HEK293T (cell line): ENCODE results near the gene ANKS1A.
"Not testable (repeated sequence)": the region's sequence is repeated elsewhere in the genome, so short reads cannot be mapped to it uniquely, and the experiment has no call there.

Experiments used
- CTCF ChIA-PET: fragments of 350-600 bp; formaldehyde crosslinking; extraction: SDS; loops from one replicate; lab custom pipeline; 2021; ENCODE audit warnings: antibody characterized with exemption, inconsistent platforms; lab: Yijun Ruan, JAX
- POLR2A ChIA-PET: fragments of 350-600 bp; formaldehyde crosslinking; extraction: SDS; loops from one replicate; lab custom pipeline; 2020; ENCODE audit warnings: antibody characterized with exemption, inconsistent platforms; lab: Yijun Ruan, JAX
- DNase-seq: peaks from one replicate; pipeline ENCODE4 v3.0.0; 2012; ENCODE audit warnings: mixed read lengths; ENCODE audit errors: extremely low spot score
- ARNT ChIP-seq: fragments of 450-650 bp; IDR thresholded peaks from 2 replicates; pipeline ENCODE4 v1.6.1; 2017; ENCODE audit warnings: mild to moderate bottlenecking
- BHLHE40 ChIP-seq: fragments of 450-650 bp; IDR thresholded peaks from 2 replicates; pipeline ENCODE4 v1.6.1; 2016; ENCODE audit warnings: mild to moderate bottlenecking, moderate library complexity, borderline replicate concordance
- CTBP1 ChIP-seq: fragments of 450-650 bp; IDR thresholded peaks from 2 replicates; pipeline ENCODE4 v1.6.1; 2016; ENCODE audit warnings: borderline replicate concordance
- ELF4 ChIP-seq: fragments of 450-650 bp; IDR thresholded peaks from 2 replicates; pipeline ENCODE4 v1.6.1; 2017; ENCODE audit warnings: antibody characterized with exemption
- FOXA1 ChIP-seq: fragments of 450-650 bp; IDR thresholded peaks from 2 replicates; pipeline ENCODE4 v1.6.1; 2016; ENCODE audit warnings: mild to moderate bottlenecking
- FOXK2 ChIP-seq: fragments of 450-650 bp; IDR thresholded peaks from 2 replicates; pipeline ENCODE4 v1.6.1; 2016; ENCODE audit warnings: mild to moderate bottlenecking
- FOXM1 ChIP-seq: fragments of 450-650 bp; IDR thresholded peaks from 2 replicates; pipeline ENCODE4 v1.6.1; 2017; ENCODE audit warnings: mild to moderate bottlenecking, borderline replicate concordance
- HDGF ChIP-seq: fragments of 450-650 bp; IDR thresholded peaks from 2 replicates; pipeline ENCODE4 v1.6.1; 2017; ENCODE audit warnings: antibody characterized with exemption, borderline replicate concordance
- L3MBTL2 ChIP-seq: fragments of 450-650 bp; conservative IDR thresholded peaks from 2 replicates; pipeline ENCODE4 v1.6.1; 2016; ENCODE audit warnings: mild to moderate bottlenecking
- LEF1 ChIP-seq: fragments of 450-650 bp; IDR thresholded peaks from 2 replicates; pipeline ENCODE4 v1.6.1; 2017; ENCODE audit warnings: mild to moderate bottlenecking, borderline replicate concordance
- NFRKB ChIP-seq: fragments of 450-650 bp; IDR thresholded peaks from 2 replicates; pipeline ENCODE4 v1.6.1; 2016; ENCODE audit warnings: mild to moderate bottlenecking, moderate library complexity
- PKNOX1 ChIP-seq: fragments of 450-650 bp; IDR thresholded peaks from 2 replicates; pipeline ENCODE4 v1.6.1; 2016
- SP1 ChIP-seq: fragments of 450-650 bp; IDR thresholded peaks from 2 replicates; pipeline ENCODE4 v1.6.1; 2017
- SUZ12 ChIP-seq: fragments of 450-650 bp; IDR thresholded peaks from 2 replicates; pipeline ENCODE4 v1.6.1; 2016; ENCODE audit warnings: mild to moderate bottlenecking
- TARDBP ChIP-seq: fragments of 450-650 bp; IDR thresholded peaks from 2 replicates; pipeline ENCODE4 v1.6.1; 2016
- ZNF384 ChIP-seq: fragments of 450-650 bp; IDR thresholded peaks from 2 replicates; pipeline ENCODE4 v1.6.1; 2016

The ANKS1A gene

DNA sequence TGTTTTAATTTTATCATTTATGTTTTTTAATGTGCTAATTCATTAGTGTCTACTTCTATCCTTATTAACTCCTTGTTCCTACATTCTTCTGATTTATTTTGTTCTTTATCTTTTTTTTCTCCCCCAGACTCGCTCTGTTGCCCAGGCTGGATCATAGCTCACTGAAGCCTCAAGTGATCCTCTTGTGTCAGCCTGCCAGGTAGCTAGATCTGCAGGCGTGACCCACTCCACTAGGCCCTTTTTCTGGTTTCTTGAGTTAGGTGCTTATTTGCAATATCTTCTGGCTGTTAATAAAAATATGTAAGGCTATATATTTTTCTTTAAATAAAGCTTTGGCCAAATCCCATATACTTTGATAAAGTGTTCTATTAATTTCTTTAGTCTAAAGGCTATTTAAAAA lies 4.1 kb upstream of the ANKS1A start:
- CTCF ChIA-PET, result no interaction called here
- no peak for TF ChIP-seq PKNOX1
- TF ChIP-seq FOXM1, result no peak
- no peak for TF ChIP-seq SUZ12
- TF ChIP-seq SP1, result no peak
- TF ChIP-seq ZNF384, result no peak
- TF ChIP-seq CTBP1, result no peak
- TF ChIP-seq FOXK2, result no peak
- POLR2A ChIA-PET, result interaction anchor here (1.5 kb wide), 1 partner anchor 93 kb away, joined by 3 read pairs; the partner anchor contains the start of gene BLTP3A
- no peak for DNase-seq

GRCh38 chr6:34885837-34886236 lies 3.2 kb upstream of the ANKS1A start:
- DNase-seq, CTCF ChIA-PET: not testable (repeated sequence)
- POLR2A ChIA-PET, result interaction anchor here (1.5 kb wide), 1 partner anchor 94 kb away, joined by 3 read pairs; the partner anchor contains the start of gene BLTP3A

DNA sequence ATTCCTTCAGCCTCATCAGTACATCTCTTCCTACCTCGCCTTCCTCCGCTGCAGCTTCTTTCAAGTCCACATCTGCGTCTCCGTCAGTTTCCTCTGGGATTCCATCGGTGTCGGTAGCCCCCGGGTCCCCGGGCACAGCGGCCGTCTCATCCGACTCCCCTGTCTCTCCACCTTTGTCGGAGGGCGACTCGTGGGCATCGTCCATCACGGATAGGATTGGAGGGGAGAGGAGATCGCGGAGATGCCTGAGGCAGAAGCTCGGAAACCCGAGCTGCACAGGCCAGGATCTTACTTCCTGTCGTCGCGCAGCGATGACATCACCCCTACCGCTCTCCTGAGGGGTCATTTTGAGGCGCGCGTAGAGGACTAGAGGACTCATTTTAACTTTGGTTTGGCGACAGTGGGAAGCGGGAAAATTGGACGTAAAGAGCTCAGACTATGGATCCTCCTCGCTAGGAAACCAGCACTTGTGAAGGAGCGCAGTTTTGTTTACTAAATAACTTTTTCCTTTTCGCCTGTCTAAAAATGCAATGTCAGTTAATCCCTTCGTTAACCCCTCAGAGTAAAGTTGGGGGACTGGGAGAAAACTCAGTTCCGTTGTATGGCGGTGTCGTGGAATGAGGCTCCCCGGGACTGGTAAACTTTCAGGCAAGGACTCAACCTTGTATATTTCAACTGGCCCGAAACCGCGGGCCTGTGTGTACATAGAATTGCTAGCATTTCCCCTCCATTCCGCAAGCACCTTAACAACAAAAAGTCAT lies 1.1 kb upstream of the ANKS1A start, which contains the start of gene TAF11:
TAF11 (minus strand) TSS at position 290 of the 761 bp plus-strand sequence; CDS start at position 205, 85 bp downstream.
- ChIA-PET POLR2A (interaction anchor here (0.6 to 2.7 kb wide), 37 partner anchors 9 to 426 kb away, joined by 3 to 25 read pairs (median 4); partner anchors contain the start of genes BLTP3A, SNRPC and ZNF76), CTCF (interaction anchor here (0.6 to 0.7 kb wide), 2 partner anchors 15 to 204 kb away, joined by 3 to 4 read pairs; no protein-coding TSS in a partner anchor)
- peak; percentile 87 for DNase-seq
- TF ChIP-seq L3MBTL2 (0 out of 2 replicates have a peak, but pooled peaks have one; percentile 15), ELF4 (peak; percentile 72), LEF1 (no peak)

DNA sequence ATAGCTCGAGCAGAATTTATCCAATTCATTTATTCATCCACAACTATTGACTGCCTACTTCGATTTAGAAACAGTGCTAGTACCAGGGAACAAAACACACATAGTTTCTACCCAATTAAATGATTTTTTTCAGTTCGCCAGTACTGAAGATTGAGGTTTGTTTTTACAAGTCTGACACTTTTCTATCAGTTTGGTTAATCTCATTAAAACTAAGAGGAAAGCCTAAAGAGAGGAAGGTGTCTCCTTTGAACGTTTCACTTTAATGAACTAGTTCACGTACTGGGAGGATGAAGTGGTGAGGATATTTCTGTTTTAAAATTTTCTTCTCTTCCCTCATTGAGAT lies 570 bp upstream of the ANKS1A start:
- ChIA-PET CTCF (interaction anchor here (0.7 kb wide), 1 partner anchor 205 kb away, joined by 3 read pairs; no protein-coding TSS in a partner anchor), POLR2A (interaction anchor here (0.7 to 2.7 kb wide), 26 partner anchors 9 to 426 kb away, joined by 3 to 25 read pairs (median 5); partner anchors contain the start of genes BLTP3A, SNRPC and ZNF76)
- DNase-seq, result no peak
- TF ChIP-seq SUZ12 (no peak), CTBP1 (no peak), NFRKB (no peak), SP1 (no peak)

- ChIA-PET POLR2A (no interaction called here), CTCF (no interaction called here)
- TF ChIP-seq HDGF, result no peak
- no peak for TF ChIP-seq L3MBTL2
- no peak for DNase-seq
These were observed 1.5 kb downstream of the ANKS1A start for GRCh38 chr6:34890533-34890925.

GRCh38 chr6:34891296-34891695 lies 2.2 kb downstream of the ANKS1A start:
- CTCF ChIA-PET, result no interaction called here
- POLR2A ChIA-PET, result no interaction called here

DNA sequence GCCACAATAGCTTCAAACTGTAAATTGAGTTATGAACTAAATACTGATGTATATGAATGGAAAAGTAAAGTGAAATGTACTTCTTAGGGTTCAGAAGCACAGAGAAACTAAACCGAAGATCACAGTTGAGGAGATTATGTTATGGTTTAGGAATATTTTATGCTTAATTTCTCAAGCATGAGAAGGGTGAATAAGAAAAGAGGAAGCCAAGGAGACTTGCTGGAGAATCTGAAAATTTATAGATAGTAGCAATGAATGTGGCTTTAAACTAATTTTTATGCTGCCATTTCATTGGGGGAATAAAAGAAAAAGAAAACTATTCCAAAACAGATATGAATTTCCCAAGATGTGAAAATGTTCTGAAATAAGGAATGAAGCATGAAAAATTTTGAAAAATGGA lies 5.6 kb downstream of the ANKS1A start:
- no peak for TF ChIP-seq SUZ12
- no peak for TF ChIP-seq HDGF
- no peak for TF ChIP-seq FOXA1
- no peak for TF ChIP-seq FOXK2
- no peak for TF ChIP-seq L3MBTL2
- TF ChIP-seq ARNT, result no peak
- TF ChIP-seq FOXM1, result no peak
- no peak for TF ChIP-seq ELF4
- no peak for DNase-seq
- ChIA-PET CTCF (no interaction called here), POLR2A (no interaction called here)

More at GRCh38 chr6:34891296-34891695, 2.2 kb downstream of the ANKS1A start:
- TF ChIP-seq SUZ12 (no peak), ELF4 (no peak)
- no peak for DNase-seq

GRCh38 chr6:34897130-34897529 lies 8.1 kb downstream of the ANKS1A start:
- DNase-seq, result no peak
- CTCF ChIA-PET, result no interaction called here
- POLR2A ChIA-PET, result interaction anchor here (0.6 to 2.6 kb wide), 2 partner anchors 9 to 70 kb away, joined by 3 to 12 read pairs; partner anchors contain the start of genes ANKS1A and TAF11
- TF ChIP-seq SP1 (no peak), NFRKB (no peak), SUZ12 (no peak), FOXA1 (no peak), TARDBP (no peak), LEF1 (no peak), ZNF384 (no peak), FOXM1 (no peak), ELF4 (no peak), ARNT (no peak), PKNOX1 (no peak), HDGF (no peak), L3MBTL2 (no peak), FOXK2 (no peak), CTBP1 (no peak), BHLHE40 (no peak)
